Activated T-cell treated with anti-CD3 and anti-CD28 coated beads for 4 hours (primary cell): ENCODE measurements around the gene HIVEP2.

Experiments used
- DNase-seq: peaks from one replicate; pipeline ENCODE4 v3.0.0-alpha.2; 2020

The HIVEP2 gene

GRCh38 chr6:142916881-142917280 is 28.1 kb downstream of the HIVEP2 start:
- no peak for DNase-seq

- DNase-seq, result no peak
Measured at GRCh38 chr6:142914937-142915697, 29.9 kb downstream of the HIVEP2 start.

DNA sequence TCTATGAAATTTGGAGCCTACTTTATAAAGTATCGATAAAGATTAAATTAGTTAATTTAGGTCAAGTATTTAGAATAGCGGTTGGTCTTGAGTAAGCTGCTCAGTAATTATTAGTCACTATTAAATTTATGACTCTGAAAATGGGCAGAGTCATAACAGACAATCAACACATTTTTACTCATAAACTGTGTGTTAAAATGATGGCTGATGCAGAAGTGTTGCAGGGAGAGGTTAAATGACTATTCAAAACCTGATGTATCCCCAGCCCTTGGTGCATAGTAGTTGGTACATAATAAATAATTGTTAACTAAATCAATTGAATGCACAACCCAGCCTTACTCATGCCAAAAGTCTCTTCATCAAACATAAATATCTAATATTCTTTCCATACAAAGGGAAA is 30.6 kb downstream of the HIVEP2 start:
- DNase-seq, result no peak

DNA sequence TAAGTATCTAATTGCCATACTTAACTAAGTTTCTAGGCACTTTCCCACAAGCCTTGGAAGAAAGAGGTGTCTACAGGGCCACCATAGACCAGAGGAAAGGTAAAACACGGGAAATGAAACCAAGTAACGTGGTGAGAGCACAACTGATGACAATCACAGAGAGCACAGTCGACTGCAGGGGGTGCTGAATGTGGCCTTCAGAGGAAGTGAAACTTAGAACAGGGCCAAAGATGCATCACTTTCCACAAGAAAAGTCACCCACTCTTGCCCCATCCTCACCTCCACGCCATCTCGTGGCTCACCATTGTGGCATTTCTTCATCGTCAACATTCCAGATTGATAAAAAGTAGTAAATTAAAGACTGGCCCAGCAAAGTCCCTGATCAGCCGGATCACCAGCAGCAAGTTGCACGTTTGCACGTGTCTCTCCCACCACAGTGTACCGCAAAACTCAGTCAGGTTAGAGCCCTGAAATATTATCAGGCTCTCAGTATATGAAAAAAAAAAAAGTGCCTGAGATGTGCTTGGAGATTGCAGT is 31.4 kb downstream of the HIVEP2 start:
- DNase-seq, result peak; percentile 49

- no peak for DNase-seq
Measured at GRCh38 chr6:142913036-142913510, 31.9 kb downstream of the HIVEP2 start.

GRCh38 chr6:142912125-142912524 is 32.9 kb downstream of the HIVEP2 start:
- DNase-seq, result no peak

GRCh38 chr6:142911430-142911829 is 33.5 kb downstream of the HIVEP2 start:
- DNase-seq, result no peak

- DNase-seq, result no peak
Measured at GRCh38 chr6:142909686-142910085, 35.3 kb downstream of the HIVEP2 start.

GRCh38 chr6:142908235-142908634 is 36.7 kb downstream of the HIVEP2 start:
- DNase-seq, result no peak

DNA sequence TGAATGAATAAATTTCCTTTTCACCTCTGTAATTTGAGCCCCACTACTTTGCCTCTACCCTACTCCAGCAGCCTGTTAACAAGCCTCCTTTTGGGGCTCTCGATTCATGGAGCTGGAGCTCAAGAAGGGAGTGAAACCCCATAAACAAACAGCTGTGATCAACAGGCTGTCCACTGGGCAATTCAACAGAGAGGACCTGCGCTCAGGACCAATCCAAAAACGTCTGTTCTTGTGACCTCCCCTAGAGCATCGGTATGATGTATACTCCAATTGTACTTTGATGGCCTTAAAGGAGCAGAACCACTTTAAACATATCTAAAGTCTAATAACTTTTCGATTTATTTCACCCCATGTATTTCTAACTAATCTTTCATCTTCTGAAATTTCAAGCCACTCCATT is 37.4 kb downstream of the HIVEP2 start:
- no peak for DNase-seq

DNA sequence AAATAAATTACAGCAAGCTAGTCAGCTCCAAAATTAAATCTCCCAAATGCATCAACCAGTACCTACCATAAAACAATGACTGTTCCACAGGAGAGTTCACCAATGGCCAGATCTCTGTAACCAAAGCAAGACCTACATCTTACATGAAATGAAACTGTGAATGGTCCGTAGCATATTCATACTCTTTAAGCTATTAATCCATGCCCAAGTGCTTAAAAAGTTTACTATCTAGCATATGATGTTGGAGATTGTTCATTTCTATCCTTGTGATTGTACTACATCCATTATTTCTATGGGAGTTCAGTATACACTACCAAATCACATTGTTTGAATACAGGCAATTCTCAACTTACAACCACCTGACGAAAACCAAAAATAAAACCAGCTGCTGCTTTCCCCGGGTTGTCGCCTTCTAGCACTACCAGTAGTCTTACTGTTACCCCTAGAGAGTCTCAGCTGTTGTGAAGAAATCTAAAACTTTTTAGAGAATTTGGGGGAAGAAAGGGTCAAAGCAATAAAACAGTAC is 38.0 kb downstream of the HIVEP2 start:
- no peak for DNase-seq

GRCh38 chr6:142903812-142904211 is 41.2 kb downstream of the HIVEP2 start:
- DNase-seq, result no peak

GRCh38 chr6:142902636-142903053 is 42.3 kb downstream of the HIVEP2 start:
- DNase-seq, result peak; percentile 45

- no peak for DNase-seq
Measured at GRCh38 chr6:142901611-142902010, 43.4 kb downstream of the HIVEP2 start.

GRCh38 chr6:142900227-142900971 is 44.6 kb downstream of the HIVEP2 start:
- no peak for DNase-seq

DNA sequence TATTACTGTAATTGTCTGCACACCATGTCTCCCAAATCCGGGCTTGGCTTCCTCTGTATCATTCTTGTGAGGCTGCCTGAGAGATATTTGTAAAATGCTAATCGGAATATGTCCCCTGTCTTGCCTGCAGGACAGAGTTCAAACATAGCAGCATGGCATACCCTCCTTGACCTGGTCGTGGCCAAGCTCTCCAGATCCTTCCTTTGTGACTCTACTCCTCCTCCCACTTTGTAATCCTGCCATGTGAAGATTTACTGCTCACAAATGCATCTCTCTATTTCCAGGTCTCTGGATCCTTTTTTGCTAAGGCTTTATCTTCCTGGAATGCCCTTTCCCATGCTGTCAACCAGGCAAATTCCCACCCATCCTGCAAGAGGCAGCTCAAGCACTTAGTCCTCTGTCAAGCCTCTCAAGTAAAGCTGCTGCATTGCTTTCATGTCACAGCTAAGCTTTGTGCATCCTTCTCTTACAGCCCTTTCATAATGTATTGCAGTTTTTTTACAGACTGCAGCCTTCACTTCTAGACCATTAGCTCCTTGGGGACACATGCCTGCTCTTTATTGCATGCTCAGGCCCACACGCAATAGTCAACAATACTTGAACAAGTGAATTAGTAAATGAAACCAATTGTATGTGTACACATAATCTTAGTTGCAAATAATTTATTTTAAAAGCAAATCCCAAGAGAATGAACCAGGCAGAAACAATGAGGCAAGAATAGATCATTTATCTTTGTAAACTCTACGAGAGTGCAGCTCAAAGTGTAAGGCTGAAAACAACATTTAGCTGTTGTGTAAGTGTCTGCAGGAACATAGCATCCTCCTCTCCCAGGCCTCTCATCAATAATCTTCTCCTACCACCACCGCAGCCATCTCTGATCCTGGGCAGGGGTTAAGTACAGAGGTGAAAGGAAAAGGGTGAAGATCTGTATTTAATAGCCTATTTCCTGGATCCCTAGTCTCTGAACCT is 45.8 kb downstream of the HIVEP2 start:
- DNase-seq, result no peak

DNA sequence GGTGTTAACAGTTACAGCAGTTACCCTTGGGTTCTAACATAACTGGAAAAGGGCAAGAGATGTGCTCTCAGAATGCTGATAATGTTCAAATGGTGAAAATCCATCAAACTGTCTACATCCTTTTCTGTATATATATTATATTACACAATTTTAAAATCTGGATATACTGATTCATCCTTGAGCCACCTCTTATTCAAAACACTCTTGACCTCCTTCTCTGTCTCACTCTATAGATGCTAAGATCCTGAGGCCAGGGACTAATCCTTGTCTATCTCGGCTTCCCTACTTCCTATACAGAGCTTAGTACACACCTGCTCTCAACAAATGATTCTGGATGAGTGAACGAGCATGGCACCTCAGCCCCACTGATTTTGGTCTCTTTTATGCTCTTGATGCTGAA is 47.3 kb downstream of the HIVEP2 start:
- DNase-seq, result no peak

- DNase-seq, result no peak
Measured at GRCh38 chr6:142896732-142897131, 48.2 kb downstream of the HIVEP2 start.

- DNase-seq, result no peak
Measured at GRCh38 chr6:142893088-142893487, 51.9 kb downstream of the HIVEP2 start.

DNA sequence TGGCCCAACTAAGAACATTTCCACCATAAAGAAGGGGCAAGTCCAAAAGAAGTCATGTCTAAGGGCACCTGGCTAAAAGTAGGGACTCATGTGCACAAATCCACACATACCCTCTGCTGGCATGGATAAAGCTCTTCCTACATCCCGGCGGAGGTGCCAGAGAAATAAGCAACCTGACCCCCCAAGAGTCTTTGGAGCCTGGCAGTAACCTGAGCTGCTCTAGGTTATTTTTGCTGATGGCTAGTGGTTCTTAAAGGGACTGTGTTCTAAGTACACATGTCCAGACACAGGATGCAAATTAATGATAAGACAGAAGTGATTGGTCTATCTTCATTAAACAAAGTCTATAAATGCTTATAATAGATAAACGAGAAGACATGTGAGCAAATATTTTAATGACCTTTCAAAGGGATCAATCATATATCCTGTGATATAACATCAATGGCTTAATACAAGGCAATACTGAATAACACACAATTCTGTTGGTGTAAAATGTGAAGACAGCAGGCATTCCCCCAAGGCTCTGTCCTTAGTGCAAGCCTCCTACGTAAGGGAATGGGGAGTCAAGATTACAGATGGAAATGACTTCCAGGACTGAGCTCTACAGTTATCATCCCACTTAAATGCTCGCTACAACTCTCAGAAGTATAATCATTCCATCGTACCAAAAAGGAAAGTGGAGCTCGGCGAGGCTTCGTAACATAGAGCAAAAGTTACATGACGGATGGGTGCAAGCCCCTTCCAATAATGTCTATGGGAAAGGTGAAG is 52.5 kb downstream of the HIVEP2 start:
- no peak for DNase-seq

DNA sequence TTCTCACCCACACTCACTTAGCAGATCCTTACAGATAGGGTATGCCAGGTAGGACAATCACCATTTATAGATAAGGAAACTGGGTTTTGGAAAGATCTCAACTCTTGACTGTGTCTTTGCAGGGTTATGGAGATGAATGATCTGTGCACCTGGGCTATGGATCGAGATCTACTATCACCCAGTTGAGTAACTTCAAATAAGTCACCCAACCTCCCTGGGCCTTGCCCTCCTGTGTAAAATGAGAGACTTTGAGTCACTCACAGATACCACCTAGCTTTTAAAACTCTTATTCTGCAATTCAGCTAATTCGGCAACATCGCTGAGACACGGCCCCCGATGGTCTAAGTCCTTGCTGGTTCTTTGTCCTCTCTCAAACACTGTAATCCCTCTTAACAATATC is 53.5 kb downstream of the HIVEP2 start:
- no peak for DNase-seq

DNA sequence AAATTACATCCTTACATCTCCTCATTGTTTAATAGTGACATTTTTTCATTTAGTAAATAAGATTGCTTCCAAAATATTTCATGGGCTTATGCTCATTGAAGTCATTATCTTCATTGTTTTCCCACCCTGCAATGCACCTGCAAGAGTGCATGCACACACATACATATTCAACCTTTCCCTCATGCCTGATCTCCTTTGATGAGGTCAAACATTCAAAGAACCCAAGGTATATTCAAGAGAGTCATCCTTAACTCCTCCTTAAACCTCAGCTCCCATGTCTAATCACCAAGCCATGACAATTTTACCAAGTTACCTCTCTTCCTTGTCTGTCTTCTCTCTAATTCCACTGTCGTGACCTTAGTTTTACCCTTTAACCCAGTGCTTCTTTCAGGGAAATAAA is 56.5 kb downstream of the HIVEP2 start:
- no peak for DNase-seq
